NCI-H524 (cell line): ENCODE measurements around the gene CACNG8.
A peak's percentile ranks its signal among the peaks of the same experiment; 100 is the strongest.

ENCODE experiments used
- DNase-seq, 2 experiments: peaks; one replicate each; lab custom pipeline; 2025; lab: John Stamatoyannopoulos, UW

Gene CACNG8

DNA sequence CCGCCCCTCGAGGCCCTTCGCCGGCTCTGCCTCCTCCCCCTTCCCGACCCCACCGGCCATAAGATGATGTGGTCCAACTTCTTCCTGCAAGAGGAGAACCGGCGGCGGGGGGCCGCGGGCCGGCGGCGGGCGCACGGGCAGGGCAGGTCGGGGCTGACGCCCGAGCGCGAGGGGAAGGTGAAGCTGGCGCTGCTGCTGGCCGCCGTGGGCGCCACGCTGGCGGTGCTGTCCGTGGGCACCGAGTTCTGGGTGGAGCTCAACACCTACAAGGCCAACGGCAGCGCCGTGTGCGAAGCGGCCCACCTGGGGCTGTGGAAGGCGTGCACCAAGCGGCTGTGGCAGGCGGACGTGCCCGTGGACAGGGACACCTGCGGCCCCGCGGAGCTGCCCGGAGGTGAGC, 30.1 kb downstream of the CACNG8 start:
- no peak for DNase-seq

DNA sequence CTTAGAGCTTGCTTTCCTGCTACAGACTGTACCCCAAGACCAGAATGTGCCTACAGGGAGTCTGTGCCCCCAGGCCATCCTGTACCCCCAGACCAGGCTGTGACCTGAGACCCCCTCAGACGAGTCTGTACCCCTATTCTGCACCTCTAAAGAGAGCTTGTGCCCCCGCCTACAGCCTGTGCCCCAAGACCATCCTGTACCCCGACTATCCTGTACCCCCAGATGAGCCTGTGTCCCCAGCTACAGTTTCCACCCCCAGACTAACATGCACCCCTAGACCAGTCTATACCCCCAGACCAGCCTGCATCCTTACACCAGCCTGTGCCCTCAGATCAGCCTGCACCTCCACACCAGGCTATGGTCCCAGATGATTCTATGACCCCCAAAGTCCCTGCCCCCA, 30.7 kb downstream of the CACNG8 start:
- DNase-seq: no peak

DNA sequence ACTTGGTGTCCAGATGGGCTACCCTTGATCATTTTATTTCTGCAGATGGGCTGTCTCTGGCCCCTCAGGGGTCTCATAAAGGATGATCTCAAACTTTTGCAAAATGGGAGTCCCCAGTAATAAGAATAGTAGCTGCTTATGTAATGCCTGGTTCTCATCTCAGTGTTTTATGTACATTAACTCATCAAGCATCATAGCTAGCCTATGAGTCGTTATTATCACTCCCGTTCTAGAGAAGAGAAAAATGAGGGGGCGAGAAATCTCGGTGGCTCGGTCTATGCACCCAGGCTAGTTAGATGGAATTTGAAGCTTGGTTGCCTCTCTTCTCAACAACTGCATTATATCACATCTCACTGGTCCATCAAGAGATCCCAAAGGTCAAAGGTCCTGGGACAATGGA, 32.1 kb downstream of the CACNG8 start:
- DNase-seq: no peak

DNA sequence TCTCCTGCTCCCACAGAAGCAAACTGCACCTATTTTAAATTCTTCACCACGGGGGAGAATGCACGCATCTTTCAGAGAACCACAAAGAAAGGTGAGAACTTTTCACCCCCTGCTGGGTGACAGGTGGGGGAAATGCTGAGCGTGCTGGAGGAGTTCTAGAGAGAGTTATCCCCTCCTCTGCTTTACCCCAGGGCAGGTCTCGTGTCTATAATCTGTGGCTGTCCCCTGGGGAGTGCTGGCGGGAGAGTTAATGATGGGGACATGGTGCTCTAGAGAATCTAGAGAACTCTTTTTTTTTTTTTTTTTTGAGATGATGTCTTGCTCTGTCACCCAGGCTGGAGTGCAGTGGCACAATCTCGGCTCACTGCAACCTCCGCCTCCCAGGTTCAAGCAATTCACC, 35.5 kb downstream of the CACNG8 start:
- DNase-seq: no peak

- no peak for DNase-seq
These were observed 37.0 kb downstream of the CACNG8 start for GRCh38 chr19:53999694-54000093.

DNA sequence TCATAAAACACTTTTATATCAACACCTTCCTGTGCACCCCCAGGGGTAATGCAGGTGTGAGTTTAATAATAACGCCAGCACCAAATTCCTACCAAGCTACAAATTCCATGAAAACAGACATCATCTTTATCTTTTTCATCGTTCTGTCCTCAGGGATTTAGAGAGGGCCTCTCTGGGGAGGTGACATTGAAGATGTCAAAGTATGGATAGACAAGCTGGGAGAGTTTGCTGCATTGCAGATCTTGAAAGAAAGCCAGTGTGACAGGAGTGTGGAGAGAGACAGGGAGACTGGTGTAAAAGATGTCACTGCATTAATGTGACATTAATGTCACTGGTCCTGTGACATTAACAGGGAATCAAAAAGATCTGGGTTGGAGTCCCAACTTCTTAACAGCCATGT, 38.8 kb downstream of the CACNG8 start:
- DNase-seq: no peak

DNA sequence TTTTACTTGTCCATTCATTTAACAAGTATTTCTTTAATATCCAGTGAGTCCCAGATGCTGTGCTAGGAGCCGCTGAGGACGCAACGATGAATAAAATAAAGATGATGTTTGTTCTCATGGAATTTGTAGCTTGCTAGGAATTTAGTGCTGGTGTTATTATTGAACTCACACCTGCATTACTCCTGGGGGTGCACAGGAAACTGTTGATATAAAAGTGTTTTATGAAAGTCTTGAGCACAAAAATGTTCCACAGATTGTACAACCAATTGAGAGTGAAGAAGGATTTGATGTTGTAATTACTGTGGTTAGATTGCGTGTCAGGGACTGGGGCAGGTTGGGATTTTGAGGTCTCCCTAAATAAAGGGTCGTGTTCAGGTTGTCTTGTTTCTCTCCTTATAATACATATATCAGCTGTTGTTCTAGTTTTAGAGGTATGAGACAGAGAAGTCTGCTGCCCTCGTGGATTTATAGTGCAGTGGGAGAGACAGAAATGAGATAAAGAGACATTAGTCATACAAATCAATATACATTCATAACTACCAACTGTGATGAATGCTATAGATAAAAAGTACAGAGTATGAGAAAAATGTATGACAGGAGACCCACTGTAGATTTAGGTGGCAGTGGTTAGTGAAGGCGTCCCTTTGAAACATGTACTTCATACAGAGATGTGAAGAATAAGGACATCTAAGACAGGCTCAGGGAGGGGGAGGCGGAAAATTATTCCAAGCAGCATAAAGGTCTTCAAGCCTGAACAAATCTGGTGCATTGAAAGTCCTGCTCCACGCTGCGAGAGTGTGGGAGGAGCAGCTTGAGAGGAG, 40.0 kb downstream of the CACNG8 start:
- no peak for DNase-seq

DNA sequence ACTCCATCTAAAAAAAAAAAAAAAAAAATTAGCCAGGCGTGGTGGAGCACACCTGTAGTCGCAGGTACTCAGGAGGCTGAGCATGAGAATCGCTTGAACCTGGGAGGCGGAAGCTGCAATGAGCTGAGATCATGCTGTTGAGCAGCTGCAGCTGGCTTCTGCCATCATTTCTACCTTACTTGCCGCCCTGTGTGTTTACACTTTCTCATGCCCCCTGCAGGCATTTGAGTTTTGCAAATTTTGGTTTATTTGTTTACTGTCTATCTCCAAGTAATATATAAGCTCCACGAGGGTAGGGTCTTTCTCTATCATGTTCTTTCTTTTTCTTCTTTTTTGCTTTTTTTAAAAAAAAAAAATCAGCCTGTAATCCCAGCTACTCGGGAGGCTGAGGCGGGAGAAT, 46.7 kb downstream of the CACNG8 start:
- DNase-seq: no peak

- no peak for DNase-seq
These were observed 47.7 kb downstream of the CACNG8 start for GRCh38 chr19:54010474-54010873.

DNA sequence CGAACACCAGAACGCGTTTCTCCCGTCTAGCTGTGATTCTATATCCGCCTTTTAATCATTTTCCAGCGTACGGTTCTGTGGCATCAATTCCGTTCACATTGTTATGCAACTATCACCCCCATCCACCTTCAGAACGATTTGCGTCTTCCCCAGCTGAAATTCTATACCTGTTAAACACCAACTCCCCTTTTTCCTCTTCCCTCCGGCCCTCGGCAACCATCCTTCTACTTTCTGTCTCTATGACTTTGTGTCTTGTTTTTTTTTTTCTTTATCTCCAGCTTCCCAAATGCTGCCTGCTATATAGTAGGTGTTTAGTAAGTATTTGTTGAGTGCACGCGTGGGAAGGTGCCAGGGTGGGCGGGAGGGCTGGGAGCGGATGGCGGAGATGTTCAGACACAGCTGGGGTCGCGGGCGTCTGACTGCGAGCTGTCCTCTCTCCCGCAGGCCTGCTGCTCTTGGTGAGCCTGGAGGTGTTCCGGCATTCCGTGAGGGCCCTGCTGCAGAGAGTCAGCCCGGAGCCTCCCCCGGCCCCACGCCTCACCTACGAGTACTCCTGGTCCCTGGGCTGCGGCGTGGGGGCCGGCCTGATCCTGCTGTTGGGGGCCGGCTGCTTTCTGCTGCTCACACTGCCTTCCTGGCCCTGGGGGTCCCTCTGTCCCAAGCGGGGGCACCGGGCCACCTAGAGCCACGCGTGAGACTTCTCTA, 48.9 kb downstream of the CACNG8 start:
- no peak for DNase-seq

- DNase-seq: no peak
These were observed 51.1 kb downstream of the CACNG8 start for GRCh38 chr19:54013866-54014265.

GRCh38 chr19:54014920-54015560, 52.3 kb downstream of the CACNG8 start:
- DNase-seq: no peak

DNA sequence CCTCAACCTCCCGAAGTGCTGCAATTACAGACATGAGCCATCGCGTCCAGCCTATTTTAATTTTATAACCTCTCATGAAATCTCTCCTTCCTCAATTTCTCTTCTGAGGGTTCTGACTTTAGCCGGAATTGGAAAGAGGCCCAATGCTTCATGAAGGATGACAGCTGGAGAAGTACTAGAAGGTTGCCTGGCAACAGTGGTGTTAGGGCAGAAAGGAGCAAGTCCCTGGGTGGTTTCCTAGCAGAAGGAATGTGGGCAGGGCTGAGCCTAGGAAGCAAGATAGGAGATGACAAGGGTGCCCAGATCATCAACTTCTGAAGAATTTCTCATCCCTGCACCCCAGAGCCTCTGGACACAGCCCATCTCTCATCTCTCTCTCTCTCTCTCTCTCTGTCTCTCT, 54.5 kb downstream of the CACNG8 start:
- no peak for DNase-seq

GRCh38 chr19:54021363-54021762, 58.6 kb downstream of the CACNG8 start:
- no peak for DNase-seq

DNA sequence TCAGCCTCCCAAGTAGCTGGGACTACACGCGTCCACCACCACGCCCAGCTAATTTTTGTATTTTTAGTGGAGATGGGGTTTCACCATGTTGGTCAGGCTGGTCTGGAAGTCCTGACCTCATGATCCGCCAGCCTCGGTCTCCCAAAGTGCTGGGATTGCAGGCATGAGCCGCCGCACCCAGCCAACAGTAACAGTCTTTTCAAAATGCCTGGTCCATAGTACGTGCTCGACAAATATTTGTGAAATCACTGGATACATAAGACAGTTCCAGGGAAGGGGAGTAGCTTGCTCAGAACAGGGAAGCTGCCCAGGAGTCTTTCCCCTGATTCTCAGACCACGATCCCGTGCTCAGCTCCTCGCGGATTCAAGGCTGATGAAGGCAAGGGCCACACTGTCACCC, 59.2 kb downstream of the CACNG8 start:
- DNase-seq: no peak

GRCh38 chr19:54023191-54023590, 60.5 kb downstream of the CACNG8 start:
- no peak for DNase-seq

DNA sequence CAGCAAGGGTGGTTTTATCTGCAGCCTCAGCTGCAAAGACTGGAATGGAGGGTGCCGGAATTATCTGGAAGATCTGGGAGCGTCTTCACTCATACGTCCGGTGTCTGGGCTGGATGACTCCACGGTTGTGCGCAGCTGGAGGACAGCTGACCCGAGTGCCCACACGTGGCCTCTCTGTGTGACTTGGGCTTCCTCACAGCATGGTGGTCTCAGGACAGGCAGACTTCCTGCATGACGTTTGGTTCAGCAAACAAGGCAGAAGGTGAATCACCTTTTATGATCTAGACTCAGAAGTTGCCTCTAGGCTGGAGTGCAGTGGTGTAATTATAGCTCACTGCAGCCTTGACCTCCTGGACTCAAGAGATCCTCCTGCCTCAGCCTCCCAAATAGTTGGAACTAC, 61.9 kb downstream of the CACNG8 start:
- DNase-seq: no peak

DNA sequence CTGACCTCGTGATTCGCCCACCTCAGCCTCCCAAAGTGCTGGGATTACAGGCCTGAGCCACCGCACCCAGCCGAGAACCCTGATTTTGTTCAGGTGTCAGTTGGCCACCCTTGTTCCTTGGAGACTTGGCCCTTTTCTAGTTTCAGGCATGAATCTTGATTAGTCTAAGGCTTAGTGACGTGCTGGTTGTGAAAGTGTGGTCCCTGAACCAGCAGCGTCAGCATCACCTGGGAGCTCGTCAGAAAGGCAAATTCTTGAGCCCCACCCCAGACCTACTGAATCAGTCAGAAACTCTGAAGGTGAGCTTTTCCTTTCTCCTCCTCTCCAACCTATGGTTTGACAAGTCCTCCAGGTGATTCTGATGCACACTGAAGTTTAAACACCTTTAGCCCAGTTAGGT, 63.9 kb downstream of the CACNG8 start:
- no peak for DNase-seq

DNA sequence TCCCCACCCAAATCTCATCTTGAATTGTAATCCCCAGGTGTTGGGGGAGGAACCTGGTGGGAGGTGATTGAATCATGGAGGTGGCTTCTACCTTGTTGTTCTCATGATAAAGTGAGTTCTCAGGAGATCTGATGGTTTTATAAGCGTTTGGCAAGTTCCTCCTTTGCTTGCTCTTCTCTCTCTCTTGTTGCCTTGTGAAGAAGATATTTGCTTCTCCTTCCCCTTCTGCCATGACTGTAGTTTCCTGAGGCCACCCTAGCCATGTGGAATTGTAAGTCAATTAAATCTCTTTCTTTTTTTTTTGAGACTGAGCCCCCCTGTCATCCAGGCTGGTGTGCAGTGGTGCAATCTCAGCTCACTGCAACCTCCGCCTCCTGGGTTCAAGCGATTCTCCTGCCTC, 66.6 kb downstream of the CACNG8 start:
- no peak for DNase-seq

GRCh38 chr19:54029930-54030490, 67.3 kb downstream of the CACNG8 start:
- peak in 1 of 2 experiments; percentile 48 for DNase-seq

DNA sequence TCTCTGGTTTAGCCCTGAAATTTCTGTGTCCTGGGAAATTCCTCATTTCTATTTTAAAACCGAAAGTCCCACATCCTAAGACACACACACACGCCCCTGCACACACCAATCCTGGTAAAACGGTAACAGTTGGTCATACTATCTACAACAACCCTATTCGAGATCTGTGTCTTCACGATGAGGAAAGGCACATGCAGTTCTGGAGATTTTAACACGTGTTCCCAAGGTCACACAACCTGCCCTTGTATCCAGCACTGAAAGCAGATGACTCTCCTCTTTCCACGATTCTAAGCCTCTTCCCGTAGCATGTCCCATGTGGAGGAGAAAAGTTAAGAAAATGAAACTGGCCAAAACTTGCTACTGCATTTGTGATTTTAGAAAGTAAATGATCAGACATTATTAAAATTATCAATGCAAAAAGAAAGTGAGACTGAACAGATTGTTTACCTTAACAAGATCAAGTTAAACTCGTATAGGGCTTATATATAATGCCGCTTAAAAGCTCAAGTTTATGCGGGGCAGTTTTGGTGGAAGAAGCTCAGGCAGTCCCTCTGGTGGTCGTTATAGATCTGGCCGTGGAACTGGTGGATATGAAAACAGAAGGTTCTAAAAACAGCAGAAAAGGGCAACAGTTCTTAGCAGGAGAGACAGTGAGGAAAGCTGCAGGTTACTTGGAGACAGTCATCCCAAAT, 68.3 kb downstream of the CACNG8 start:
- DNase-seq: no peak
